ENCODE measurements around the gene THSD4.

DNA sequence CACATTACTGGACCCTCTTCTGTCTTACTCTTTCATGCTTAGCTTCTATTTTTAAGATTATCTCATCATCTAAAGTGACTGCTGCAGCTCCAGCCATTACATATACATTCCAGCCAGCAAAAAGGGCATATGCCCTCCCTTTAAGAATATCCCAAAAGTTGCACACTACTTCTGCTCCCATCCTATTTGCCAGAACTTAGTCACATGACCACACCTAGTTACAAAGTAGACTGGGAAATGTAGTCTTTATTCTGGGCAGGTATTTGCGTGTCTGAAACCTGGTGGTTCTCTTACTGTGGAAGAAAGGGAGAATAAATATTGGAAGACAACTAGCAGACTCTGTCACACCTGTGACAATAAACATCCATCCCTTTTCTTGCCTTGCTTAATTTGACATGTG lies 353.4 kb downstream of the THSD4 start:
- TF ChIP-seq, protein P1, sequence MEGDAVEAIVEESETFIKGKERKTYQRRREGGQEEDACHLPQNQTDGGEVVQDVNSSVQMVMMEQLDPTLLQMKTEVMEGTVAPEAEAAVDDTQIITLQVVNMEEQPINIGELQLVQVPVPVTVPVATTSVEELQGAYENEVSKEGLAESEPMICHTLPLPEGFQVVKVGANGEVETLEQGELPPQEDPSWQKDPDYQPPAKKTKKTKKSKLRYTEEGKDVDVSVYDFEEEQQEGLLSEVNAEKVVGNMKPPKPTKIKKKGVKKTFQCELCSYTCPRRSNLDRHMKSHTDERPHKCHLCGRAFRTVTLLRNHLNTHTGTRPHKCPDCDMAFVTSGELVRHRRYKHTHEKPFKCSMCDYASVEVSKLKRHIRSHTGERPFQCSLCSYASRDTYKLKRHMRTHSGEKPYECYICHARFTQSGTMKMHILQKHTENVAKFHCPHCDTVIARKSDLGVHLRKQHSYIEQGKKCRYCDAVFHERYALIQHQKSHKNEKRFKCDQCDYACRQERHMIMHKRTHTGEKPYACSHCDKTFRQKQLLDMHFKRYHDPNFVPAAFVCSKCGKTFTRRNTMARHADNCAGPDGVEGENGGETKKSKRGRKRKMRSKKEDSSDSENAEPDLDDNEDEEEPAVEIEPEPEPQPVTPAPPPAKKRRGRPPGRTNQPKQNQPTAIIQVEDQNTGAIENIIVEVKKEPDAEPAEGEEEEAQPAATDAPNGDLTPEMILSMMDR (conservative IDR thresholded peaks at IDR 0.05 in 1 of 2, IDR thresholded peaks at IDR 0.05 in 1 of 2; ENCODE audit: low read depth in 1 of 2, low read length in 2 of 2), result no peak
- no peak for TF ChIP-seq EZH2 (IDR thresholded peaks at IDR 0.05; ENCODE audit: low read length, missing control alignments)

Measured in fibroblast of lung (primary cell).